GM20000 (cell line): ENCODE results near the gene OR6B2.

Experiments used
- DNase-seq: peaks from one replicate; pipeline ENCODE4 v3.0.0; 2012; ENCODE audit warnings: low spot score
- TF ChIP-seq, protein P1 (sequence below): IDR thresholded peaks from 2 replicates; pipeline ENCODE4 v1.5.1; 2012; ENCODE audit warnings: mild to moderate bottlenecking, control low read depth; ENCODE audit errors: extremely low read depth, missing control alignments

The OR6B2 gene

DNA sequence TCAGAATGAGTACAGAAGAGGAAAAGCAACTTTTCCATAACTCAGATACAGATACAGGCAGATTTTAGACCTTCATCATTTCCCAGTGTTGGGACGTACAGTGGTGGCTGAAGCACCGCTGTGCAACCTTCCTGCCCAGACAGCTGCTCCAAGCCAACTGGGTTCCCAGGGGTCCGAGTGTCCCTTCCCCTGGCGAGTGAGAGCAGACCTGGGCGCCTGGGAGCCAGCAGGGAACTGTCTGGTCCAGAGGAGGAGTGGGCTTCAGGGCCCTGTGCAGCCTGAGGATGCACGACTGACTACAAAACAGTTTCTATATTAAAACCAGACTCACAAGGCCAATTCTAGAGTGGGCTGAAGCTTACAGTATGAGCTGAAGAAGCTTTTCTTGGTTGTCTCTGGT is 11.1 kb upstream of the OR6B2 start:
- TF ChIP-seq, protein P1, sequence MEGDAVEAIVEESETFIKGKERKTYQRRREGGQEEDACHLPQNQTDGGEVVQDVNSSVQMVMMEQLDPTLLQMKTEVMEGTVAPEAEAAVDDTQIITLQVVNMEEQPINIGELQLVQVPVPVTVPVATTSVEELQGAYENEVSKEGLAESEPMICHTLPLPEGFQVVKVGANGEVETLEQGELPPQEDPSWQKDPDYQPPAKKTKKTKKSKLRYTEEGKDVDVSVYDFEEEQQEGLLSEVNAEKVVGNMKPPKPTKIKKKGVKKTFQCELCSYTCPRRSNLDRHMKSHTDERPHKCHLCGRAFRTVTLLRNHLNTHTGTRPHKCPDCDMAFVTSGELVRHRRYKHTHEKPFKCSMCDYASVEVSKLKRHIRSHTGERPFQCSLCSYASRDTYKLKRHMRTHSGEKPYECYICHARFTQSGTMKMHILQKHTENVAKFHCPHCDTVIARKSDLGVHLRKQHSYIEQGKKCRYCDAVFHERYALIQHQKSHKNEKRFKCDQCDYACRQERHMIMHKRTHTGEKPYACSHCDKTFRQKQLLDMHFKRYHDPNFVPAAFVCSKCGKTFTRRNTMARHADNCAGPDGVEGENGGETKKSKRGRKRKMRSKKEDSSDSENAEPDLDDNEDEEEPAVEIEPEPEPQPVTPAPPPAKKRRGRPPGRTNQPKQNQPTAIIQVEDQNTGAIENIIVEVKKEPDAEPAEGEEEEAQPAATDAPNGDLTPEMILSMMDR: no peak
- DNase-seq: no peak

DNA sequence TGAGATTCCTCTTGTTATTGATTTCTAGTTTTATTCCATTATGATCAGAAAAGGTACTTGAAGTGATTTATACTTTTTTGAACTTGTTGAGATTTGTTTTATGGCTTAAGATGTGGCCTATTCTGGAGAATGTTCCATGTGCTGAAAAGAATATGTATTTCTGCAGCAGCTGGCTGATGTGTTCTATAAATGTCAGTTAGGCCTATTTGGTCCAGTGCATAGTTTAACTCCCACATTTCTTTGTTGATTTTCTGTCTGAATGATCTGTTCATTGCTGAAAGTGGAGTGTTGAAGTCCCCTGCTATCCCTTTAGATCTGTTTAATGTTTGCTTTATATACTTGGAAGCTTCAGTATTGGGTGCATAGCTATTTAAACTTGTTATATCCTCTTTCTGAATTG is 7.1 kb upstream of the OR6B2 start:
- no peak for DNase-seq
- TF ChIP-seq, protein P1: no peak

DNA sequence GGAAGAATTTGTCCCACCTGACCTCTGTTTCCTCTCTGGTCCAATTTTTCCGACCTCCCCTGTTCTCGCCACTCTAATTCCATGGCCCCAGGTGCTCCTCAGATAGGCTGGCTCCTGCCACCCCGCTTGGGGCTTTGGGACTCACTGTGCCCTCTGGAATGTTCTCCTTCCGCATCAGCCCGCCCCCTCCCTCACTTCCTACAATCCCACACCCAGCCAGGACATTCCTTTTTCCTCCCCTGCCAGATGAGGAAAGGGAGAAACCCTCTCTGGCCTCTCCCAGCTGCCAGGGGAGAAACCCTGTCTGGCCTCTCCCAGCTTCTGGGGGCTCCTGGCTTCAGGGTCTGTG is 3.1 kb upstream of the OR6B2 start:
- TF ChIP-seq, protein P1: no peak

GRCh38 chr2:240032406-240033329 is 2.4 kb upstream of the OR6B2 start:
- no peak for DNase-seq
- TF ChIP-seq, protein P1: no peak

More for the DNA sequence above, 3.1 kb upstream of the OR6B2 start:
- no peak for DNase-seq

- TF ChIP-seq, protein P1: no peak
- no peak for DNase-seq
These were observed 5.5 kb downstream of the OR6B2 start for GRCh38 chr2:240024766-240025165.

DNA sequence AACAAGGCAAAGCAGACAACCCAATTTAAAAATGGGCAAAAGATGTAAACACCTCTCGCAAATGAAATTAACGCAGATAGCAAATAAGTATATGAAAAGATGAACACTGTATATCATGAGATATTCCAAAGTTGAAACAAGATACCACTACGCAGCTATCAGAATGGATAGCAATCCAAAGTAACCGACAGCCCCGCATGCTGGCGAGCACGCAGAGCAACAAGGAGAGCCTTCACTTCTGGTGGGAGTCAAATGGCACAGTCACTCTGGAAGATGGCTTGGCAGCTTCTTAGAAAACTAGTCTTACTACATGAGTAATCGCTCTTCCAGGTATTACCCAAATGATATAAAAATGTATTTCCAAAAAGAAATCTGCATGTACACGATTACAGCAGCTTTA is 6.4 kb downstream of the OR6B2 start:
- TF ChIP-seq, protein P1: no peak
- DNase-seq: no peak

DNA sequence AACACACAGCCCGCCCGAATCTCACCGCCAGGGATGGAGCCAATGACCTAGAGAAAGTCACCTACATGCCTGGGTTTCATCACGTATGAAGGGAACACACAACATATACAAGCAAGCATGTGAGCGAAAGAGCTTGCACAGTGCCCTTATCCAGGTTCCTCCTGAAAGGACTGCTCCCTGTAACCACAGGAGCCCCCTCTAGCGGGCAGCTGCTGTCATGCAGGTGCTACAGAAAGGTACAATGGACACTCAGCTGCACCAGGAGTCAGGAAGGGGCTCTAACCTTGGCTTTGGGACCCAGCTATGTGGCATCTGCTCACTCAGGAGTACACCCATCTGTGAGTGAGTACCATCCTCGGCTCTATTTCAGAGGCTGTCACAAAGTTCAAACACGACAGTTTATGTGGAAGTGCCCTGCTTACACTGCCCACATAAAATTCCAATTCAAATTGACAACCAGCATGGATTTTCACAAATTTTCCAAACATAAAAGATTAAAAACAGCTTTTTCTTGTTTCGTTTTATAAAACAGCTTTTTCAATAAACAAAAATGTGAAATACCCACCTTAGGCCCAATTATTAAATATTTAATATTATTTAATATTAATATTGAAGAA is 8.6 kb downstream of the OR6B2 start:
- TF ChIP-seq, protein P1: peak; percentile 67
- DNase-seq: peak; percentile 82
